DOHH2 (cell line): ENCODE measurements around the gene SLC15A2.

Experiments used
- CTCF ChIP-seq: fragments of 200-600 bp; sonication (generic); IDR thresholded peaks from one replicate; pipeline ENCODE4 v1.5.1; 2014; ENCODE audit warnings: antibody characterized with exemption, mild to moderate bottlenecking, low read depth, low read length; ENCODE audit not compliant: poor library complexity, severe bottlenecking
- EZH2phosphoT487 ChIP-seq: fragments of 200-600 bp; sonication (generic); IDR thresholded peaks from 2 replicates; pipeline ENCODE4 v1.6.1; 2017; ENCODE audit warnings: borderline replicate concordance, mild to moderate bottlenecking, antibody characterized with exemption, low read length, moderate library complexity, mixed read lengths

DNA sequence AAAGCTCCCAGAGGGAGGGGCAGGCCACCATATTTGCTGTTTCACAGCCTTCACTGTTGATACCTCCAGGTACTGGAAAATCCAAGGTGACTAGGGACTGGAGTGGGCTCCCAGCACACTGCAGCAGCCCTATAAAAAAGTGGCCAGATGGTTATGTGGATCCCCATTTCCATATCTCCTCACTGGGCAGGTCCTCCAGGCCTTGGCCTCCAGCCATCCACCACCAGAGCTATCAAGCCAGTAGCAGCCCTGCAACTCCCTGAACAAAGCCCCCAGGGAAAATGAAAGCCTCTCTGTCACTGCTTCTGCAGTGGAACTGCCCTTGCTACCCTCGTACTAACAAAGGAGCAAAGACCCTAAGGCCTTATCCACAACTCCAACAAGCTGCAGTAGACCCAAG lies 69.4 kb downstream of the SLC15A2 start:
- TF ChIP-seq CTCF (no peak), EZH2phosphoT487 (no peak)
